HG03139 (cell line): ENCODE data around the gene RAB7A.
"Not testable (repeated sequence)": the region's sequence is repeated elsewhere in the genome, so short reads cannot be mapped to it uniquely, and the experiment has no call there.

Experiments used
- ATAC-seq: cut with Tn5 transposase; IDR thresholded peaks from one replicate; pipeline ENCODE4 v1.9.1; 2021; ENCODE audit not compliant: unreplicated experiment

RAB7A gene

DNA sequence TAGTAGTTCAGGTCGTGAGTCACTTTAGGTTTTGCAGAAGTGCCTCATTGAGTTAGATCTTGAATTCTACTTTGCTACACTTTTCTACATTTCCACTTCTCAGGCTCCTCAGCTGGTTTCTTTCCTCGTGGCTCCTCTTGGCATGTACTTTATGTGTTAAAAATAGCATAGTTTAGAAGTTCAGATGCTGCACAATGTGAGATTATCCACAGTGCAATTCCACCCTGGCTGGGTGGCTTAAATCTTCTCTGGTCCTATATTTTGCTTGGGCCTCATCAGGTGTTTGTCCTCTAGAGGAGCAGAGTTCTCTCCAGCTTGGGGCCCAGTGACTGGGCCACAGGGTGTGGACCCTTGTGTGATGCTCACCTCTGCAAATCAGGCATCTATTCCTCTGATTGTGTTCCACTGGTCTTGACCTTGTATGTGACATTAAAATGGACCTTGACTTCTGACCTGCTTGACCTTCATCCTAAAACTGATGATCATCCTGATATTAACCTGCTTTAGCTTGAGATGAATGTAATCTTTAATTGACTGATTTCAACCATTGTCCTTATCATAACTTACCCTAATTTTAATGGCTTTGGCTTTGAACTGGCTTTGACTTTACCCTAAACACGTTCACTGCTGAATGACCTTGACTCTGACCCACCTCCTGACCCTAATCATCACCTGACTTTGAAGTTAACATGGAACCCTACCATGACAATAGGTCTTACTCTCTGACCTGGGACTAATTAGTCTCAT lies 89.5 kb downstream of the RAB7A start:
- ATAC-seq = no peak

DNA sequence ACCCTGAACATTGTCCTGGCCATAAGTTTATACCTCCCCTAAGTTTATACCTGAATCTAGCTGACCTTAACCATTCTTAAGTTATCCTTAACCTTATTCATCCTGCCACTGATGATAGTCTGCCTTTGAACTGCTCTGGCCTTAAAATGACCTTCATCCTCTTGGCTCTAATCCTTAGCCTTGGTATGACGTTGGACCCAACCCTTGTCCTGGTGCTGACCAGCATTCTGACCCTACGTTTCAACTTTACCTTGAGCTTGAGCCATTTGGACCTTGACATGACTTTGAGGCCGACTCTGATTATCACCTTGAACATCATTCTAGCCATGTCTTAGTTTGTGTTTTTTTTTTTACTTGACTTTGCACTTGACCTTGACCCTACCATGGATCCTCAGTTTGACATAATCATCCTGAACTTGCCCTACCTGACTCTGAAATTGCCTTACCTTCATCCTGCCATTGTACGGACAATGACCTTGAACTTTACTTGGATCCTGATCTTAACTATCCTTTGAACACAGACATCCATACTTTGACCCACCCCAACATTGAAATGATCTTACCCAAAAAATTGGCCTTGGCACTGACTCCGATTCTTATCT lies 92.3 kb downstream of the RAB7A start:
- no peak for ATAC-seq

- ATAC-seq = no peak
Observed at GRCh38 chr3:128820252-128820839, 94.4 kb downstream of the RAB7A start.

DNA sequence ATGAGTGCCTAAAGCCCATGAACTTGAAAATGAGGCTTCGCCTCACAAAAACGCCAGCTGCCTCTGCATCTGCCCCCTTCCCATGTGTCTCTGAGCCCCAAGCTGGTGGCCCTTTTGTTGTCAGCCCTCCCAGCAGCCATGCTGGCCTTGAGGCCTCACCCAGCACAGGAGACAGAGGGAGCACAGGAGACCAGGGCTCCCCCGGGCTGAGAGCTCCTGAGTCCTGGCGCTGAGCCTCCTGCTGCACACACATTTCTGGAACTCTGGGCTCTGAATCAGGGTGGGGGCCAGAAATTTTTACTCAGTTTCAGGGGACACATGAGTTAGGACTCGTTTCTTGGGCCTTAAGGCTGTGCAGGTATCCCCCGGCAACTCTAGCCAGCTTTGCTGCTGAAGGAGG lies 97.0 kb downstream of the RAB7A start:
- no peak for ATAC-seq

DNA sequence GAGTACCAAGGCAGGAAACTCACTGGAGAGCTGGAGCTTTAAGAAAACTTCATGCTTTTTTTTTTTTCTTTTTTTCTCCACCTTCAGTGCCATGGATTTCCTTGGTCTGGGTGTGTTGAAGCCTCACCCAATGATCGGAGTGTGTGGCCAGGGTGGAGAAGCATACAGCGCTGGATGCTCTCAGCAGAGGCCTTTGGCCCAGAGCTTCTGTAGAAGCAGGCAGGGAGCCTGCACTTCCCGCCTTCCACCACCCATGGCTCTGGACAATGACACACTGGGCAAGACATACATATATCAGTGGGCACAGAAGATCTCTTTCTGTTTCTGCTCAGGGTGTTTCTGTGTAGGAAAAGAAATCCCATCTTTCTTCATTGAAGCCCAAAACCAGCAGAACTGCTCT lies 97.6 kb downstream of the RAB7A start:
- ATAC-seq = no peak

DNA sequence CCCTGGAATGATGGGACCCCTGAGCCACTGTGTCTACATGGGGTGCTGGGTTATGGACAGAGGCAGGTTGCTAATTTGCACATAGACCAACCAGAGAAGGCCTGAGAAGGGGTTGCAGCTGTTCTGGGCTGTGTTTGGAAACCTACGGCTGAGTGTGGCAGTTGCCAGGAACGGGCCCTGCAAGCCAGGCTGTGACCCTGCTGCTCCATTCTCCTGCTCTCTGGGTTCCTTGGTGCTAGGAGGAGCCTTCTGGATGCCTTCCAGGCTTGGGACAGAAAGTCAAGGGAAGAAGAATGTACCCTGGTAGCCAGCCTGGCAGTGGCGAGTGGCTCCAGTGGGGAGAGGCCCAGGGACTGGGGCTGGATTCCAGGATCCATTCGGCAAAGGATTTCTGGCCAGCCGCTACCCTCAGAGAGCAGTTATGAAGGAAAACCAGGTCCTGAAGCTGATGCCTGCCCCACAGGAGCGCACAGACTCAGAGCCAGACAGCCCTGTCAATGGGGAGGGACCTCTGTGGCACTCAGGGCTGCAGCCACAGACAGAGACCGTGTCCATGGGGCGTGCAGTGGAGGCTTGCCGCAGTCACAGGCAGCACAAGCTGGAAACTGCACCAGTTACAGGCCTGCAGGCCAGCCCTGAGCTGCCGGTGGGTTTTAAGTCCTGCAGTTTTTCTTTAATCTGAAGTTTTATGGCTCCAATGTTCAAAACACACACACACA lies 98.3 kb downstream of the RAB7A start:
- ATAC-seq = no peak

DNA sequence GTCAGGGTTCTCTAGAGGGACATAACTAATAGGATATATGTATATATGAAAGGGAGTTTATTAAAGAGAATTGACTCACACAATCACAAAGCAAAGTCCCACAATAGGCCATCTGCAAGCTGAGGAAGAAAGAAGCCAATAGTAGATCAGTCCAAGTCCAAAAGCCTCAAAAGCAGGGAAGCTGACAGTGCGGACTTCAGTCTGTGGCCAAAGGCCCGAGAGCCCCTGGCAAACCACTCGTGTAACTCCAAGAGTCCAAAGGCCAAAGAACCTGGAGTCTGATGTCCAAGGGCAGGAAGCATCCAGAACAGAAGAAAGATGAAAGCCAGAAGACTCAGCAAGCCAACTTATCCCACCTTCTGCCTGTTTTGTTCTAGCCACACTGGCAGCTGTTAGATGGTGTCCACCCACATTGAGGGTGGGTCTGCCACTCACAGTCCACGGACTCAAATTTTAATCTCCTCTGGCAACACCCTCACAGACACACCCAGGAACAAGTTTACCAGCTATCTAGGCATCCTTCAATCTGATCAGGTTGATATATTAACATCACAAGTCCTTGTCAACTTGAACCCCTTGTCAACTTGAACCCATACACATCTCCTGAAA lies 99.2 kb downstream of the RAB7A start:
- ATAC-seq = no peak

- not testable (repeated sequence) for ATAC-seq
Observed at GRCh38 chr3:128829087-128829486, 103.1 kb downstream of the RAB7A start.

GRCh38 chr3:128829925-128830625 lies 104.1 kb downstream of the RAB7A start:
- not testable (repeated sequence) for ATAC-seq

- ATAC-seq = not testable (repeated sequence)
Observed at GRCh38 chr3:128830762-128831161, 104.8 kb downstream of the RAB7A start.

DNA sequence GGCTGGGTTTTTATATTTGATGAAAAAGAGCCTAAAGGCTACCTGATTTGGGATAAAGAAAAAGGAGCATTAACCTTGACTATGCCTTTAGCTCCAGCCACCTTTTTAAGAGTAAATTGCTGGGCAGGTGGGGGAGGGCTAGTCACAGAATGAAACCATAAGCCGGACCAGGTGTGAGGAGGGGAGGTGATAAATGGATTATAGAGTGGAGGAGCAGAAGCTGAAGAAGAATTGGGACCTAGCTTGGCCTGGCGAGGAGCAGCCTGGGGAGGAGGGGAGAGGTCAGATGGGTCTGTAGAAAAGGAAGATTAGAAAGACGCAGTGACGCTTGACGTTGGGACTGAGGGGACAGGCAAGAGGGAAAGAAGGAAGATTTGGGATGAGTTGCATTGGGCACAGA lies 107.0 kb downstream of the RAB7A start:
- ATAC-seq = not testable (repeated sequence)

DNA sequence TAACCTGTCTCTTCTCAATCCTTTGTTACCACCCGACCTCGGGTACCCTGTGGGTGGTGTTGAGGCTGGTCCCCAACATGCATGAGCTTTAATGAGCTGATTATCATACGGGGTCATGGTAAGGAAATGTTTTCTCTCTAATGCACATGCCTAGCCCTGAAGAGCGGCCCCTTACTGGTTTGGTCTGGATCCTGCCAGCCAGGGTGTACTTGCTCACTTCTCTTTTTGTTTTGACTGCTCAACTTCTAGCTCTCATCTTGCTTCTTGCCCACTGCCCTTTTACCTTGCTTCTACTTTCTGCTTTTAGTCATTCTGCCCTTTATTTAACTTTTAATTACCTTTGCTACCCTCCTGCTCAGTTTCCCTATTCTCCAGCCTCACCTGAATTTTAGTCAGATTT lies 109.1 kb downstream of the RAB7A start:
- no peak for ATAC-seq

DNA sequence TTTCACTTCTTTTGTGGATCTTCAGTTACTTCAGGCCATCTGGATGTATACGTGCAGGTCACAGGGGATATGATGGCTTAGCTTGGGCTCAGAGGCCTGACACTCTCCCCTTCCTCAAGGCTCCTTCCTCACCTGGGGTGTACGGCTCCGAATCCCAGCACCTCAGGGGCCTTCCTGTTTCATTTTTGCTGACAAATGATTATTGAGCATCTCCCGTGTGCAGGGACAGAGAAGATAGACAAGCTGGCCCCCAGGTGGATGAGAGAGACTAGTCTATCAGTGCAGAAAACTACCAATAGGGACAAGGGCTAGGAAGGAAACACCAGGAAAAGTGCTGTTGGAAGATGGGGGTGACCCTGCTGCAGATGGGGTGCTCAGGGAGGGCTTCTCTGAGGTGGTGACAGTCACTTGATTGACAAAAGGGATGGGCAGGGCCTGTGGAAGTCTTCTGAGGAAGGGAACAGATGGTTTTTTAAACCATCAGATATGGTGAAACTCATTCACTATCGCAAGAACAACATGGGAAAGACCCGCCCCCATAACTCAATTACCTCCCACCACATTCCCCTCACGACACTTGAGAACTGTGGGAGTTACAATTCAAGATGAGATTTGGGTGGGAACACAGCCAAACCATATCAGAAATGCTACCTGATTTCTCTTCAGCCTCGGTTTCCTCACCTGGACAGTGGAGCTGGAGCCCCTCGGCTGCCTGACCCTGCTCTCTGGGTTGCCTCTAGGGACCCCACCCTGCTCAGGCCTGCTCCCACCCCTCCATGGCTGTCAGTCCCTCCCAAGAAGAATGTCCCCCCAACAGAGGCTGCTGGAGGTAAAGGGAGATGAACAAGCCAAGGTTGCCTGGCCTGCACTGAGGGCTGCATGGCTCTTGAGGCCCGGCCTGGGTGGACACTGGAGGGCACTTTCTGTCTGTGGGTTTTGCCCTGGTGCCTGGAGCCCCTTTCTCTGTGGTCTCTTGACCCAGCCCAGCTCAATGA lies 116.2 kb downstream of the RAB7A start:
- ATAC-seq = no peak

DNA sequence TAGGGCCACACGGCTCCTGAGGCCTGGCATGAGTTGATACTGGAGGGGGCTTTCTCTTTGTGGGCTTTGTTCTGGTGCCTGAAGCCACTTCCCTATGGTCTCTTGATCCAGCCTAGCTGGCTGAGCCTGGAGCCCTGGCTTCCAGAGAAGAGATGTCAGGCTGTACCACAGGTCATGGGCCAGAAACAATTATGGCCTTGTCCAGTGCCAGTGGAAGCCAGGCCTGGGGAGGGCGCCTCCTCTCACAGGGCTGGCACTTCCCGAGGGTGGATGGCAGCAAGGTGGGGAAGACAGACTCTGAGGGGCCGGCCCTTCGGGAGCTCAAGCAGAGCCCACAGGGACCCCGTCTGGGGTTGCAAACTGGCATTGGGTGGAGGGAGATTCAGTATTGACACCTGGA lies 118.5 kb downstream of the RAB7A start:
- ATAC-seq = no peak

- no peak for ATAC-seq
Observed at GRCh38 chr3:128845119-128845777, 119.3 kb downstream of the RAB7A start.

DNA sequence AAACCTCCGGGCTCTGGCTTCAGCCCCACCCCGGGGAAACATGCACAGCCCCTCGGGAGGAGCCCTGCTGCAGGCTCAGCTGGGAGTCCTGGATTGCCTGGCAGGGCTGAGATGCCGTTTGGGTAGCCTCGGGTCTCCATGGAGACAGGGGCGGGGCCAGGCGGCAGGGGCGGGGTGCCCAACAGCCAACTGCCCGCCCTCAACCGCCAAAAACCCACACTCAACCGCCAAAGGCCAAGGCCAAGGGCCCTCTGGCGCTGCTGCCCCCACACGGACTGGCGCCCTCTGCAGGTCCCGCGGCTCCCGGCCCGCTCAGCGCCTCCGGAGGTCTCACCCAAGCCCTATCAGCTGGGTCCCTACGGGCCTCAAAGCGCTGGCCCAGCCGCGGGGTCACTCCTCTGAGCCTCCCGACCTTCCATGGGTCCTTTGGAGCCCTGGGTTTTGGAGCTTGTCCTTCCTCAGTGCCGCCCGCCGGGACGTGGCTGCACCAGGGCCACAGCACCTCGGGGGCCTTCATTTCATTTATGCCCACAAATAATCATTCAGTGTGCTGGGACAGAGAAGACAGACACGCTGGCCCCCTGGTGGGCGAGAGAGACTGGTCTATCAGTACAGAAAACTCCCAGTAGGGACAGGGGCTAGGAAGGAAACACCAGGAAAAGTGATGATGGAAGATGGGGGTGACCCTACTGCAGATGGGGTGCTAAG lies 119.9 kb downstream of the RAB7A start:
- ATAC-seq = peak; percentile 67

DNA sequence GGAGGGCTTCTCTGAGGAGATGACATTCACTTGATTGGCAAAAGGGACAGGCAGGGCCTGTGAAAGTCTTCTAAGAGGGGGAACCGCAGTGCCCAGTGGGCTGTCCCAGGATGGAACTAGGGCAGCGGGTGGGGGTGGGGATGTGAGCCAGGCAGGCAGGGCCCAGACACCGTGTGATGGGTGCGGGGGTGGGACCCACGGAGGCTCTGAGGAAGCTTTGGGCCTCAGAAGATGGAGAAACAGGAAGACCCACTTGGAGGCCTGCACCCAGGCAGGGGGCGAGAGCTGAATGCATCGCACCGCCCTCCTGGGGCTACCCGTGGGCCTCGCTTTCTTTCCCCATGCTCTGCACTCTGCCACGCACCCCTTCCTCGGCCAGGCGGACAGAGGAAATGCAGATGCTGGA lies 120.5 kb downstream of the RAB7A start:
- ATAC-seq = no peak

DNA sequence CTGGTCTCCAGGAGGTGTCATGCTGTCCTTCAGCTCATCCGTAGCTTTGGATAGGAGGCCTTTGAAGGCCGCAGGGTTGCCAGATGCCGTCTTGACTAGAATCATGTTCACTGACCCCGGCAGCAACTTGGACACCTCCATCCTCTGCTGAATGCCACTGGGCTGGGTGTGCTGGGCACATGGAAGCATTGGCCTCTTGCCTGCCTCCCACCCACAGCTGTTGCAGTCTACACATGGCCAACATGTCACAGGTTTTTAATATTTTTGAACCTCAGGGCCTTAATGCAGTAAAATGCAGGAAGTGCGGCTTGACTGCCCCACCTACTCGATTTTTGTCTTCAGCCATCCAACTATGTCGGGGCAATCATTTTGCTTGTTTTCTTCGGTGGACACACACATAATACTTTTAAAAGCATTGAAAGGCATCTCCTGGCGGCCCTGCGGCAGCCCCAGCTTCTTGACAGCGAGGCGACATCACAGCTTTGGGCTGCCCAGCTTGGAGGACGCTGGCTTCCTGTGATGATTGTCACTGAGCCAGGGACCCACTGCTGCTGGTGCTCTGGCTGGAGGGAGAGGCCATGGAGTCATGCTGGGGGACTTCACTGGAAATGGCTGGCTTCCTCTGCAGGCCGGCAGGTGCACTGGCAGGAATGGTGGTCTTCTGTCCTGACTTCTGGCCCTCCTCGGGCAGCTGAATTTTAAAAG lies 121.8 kb downstream of the RAB7A start:
- ATAC-seq = no peak
